ENCODE data around the gene AK5.
"Not testable (repeated sequence)": the region's sequence is repeated elsewhere in the genome, so short reads cannot be mapped to it uniquely, and the experiment has no call there.

Gene AK5

DNA sequence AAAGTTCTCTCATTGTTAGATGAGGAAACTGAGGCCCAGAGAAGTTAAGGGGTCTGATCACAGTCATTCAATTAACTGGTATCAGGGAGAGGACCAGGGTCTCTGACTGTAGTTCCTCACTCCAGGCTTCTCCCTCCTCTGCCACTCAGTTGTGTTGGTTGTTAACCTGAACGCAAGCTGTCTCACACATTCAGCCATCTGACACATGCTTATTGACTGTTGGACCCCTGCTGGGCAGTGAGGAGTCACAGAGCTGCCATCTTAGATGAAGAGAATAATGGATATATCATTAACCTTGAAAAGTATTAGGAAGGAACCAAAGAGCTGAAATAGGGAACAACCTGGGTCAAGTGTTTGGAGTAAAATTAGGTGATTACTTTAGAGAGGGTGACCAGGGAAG is 205.8 kb downstream of the AK5 start:
- DNase-seq (ENCODE audit: low read depth in 2 of 2, low spot score in 1 of 2), result no peak

DNA sequence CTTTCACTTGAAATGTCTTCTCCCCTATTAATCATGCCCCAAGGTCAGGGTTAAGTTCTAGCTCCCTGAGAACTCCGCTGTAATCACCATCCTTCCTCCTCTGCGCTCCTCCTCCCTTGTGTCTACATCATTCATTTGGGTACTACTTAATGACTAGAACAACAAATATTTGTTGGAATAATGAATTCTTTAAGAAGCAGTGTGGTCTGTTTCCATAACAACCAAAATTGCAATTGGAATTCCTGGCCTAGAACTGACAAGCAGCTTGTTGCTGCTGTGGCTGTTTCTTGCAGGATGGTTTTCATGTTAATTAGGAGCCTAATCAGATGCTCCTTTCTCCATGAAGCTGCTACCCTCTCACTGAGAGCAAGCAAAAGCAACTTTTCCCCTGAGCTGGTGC is 208.1 kb downstream of the AK5 start:
- DNase-seq (ENCODE audit: low read depth in 2 of 2, low spot score in 1 of 2), result no peak

DNA sequence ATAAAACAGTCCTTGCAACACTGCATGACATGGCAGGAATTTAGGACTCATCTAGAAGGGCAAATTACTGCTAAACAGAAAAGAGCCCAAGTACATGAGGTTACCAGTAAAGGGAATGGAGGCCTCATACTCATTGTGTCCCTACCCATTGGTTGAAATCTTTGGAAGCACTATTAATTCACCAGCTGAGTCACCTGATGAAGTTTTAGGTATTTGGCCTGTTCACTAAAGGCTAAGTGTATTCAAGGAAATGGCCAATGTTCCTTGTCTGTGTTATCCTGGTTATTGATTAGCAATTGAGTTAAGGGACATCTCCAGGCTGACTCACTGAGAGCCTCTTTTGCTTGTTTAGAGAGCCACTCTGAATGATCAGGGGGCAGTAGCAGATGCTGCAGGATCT is 212.2 kb downstream of the AK5 start:
- no peak for DNase-seq (ENCODE audit: low read depth in 2 of 2, low spot score in 1 of 2)

DNA sequence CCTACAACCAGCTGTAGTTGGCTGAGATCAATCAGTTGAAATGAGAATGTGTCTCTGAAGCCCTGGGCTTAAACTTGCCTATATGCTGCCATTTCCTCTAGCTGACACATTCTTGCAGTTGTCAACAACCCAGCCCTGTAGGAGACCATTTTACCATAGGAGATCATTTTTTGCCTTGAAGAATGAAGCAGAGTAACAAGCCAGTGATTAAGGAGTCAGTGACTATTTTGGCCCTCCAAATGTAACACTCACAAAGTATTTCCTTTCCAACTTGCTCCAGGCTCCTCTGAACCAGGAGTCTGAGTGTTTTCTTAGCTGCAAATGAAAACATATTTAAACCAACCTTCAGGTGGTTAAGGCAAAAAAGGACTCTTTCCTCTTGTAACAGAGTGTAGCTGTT is 217.1 kb downstream of the AK5 start:
- no peak for DNase-seq (ENCODE audit: low read depth in 2 of 2, low spot score in 1 of 2)

DNA sequence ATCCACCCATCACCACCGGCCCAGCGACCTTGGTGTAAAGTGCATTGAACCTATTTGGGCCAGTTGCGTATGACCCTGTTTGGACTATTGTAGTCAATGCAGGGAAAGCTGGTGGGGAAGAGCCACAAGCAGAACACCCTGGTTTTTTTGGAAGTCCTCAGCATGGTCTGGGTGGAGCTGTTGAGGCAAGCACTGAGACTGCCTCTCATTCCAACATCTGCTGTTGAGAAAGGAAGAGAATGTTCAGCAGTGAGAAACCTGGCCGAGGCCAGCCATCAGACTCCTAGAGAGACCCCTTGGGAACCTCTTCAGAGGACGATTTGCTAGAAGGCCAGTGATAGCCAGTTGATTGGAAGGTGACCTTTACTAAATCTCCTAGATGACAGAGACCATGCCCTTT is 217.6 kb downstream of the AK5 start:
- DNase-seq (ENCODE audit: low read depth in 2 of 2, low spot score in 1 of 2), result no peak

DNA sequence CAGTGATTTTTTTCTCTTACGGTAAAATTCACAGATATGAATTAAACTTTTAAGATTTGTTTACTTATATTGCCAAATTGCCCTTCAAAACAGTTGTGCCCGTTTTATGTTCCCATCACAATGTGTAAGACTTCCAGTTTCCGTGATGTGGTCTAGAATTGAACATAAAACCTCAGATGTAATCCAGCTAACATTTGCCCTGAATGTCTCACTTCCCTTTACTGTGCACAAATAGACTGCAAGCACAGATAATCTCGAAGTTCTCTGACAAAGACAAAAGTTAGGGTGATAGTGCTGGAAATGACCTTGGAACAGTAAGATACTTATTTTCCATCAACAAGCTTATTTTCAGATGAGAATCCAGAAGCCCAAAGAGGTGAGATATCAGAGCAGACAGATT is 223.2 kb downstream of the AK5 start:
- DNase-seq (ENCODE audit: low read depth in 2 of 2, low spot score in 1 of 2), result no peak

DNA sequence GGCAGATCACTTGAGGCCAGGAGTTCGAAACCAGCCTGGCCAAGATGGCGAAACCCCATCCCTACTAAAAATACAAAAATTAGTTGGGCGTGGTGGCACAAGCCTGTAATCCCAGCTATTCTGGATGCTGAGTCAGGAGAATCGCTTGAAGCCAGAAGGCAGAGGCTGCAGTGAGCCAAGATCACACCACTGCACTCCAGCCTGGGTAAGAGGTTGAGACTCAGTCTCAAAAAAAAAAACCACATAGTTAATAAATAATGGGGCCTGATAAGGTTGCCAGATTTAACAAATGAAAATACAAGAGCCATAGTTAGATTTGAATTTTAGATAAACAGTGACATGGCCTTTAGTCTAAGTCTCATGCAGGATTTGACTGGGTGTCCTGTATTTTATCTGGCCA is 225.0 kb downstream of the AK5 start:
- DNase-seq (ENCODE audit: low read depth in 2 of 2, low spot score in 1 of 2), result no peak

DNA sequence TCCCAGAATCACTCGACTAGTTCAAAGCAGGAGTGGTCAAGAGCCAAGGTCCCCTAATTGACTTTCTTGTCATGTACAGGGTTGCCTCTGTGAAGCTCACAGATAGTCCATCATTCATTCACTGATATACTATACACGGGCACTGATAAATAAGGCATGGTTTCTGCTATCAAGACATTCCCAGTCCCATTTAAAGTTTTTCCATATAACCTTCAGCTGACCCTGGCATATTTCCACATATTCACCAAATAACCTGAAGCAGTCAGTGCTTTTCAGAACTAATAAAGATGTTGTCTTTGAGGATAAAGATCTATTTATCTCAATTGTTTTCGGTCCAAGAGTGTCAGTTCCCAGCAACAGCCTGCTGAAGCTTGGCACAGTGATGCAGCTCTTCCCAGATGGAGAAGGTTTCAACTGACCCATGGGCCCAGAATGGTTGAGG is 227.3 kb downstream of the AK5 start:
- no peak for DNase-seq (ENCODE audit: low read depth in 2 of 2, low spot score in 1 of 2)

DNA sequence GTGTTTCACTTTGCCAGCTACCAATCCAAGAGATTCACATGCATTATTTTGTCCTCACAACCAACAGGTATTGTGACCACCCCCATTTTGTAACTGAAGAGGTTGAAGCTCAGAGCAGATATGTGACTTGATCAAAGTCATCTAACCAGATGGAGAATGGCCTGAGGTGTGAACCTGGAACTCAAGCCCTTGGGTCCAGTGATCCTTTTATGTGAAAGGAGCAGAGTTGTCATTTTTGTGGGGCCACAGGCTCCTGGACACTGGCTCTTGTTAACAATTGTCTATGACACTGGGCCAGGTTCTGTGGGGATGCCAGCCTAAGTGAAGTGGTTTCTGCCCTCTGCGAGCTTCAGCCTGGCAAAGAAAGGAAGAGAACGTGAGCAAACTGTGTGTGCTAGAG is 228.1 kb downstream of the AK5 start:
- no peak for DNase-seq (ENCODE audit: low read depth in 2 of 2, low spot score in 1 of 2)

DNA sequence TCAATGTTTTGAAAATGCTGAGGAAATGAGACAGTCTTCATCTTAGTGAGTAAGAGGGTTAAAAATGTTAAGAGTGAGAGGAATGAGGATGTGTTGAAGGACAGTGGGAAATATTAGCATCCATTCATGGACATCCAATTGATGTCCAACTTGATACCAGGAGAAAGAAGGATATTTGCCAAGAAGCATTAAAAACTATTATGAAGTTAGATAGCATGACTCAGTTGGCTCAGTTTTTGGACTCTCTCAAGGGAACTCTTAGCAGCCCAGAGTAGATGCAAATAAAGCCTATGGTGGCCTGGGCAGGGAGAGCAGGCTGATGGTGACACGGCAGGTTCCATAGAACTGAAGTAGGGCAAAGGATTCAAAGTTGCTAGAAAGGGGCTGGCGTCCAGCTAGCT is 229.6 kb downstream of the AK5 start:
- no peak for DNase-seq (ENCODE audit: low read depth in 2 of 2, low spot score in 1 of 2)

DNA sequence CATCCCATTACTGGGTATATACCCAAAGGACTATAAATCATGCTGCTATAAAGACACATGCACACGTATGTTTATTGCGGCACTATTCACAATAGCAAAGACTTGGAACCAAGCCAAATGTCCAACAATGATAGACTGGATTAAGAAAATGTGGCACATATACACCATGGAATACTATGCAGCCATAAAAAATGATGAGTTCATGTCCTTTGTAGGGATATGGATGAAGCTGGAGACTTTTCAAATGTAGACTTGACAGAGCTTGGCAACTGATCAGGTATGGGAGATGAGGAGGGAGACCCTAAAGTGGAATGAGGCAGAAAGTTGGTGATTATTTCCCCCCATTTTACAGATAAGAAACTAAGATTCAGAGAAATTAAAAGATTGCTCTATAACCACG is 230.8 kb downstream of the AK5 start:
- not testable (repeated sequence) for DNase-seq (ENCODE audit: low read depth in 2 of 2, low spot score in 1 of 2)

DNA sequence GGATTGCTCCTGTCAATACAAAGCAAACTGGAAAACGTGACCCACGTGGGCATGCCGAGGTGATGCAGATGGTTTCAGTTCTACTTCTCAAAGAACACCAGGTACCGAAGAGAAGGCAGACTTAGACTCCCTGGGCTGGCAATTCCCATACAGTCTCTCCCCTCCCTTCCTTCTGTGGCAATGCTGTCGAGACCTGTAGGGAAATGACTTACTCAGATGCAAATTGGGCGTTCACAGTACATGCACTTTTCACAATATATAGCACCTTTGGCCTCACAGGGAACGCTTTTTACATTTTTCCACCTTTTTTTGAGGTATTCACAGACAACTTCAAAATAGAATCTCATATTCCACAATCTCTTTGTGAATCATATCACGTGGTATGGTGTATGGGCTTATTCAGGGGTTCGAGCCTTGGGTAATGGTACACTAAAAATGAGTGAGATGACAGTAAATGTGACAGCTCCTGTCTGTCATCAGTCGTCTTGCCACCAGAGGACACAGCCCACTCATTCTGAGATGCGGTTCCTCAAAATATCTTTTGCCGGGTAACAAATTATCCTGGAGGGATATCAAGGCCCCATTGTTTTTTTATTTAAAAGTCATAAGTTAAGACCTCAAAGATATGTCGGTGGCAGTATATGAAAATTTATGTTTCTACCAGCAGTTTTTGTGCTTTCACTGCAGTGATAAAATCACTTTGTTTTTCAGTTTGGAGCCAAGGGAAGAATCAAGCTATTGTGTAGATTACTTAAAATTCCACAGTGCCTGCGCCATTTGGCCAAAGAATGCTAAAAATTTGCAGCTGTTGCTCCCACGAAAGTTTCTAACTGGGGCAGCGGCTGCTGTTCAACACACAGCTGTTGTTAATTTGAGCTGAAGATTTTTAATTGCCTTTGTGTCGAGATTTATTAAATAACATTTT is 232.3 kb downstream of the AK5 start:
- DNase-seq (ENCODE audit: low read depth in 2 of 2, low spot score in 1 of 2), result no peak

DNA sequence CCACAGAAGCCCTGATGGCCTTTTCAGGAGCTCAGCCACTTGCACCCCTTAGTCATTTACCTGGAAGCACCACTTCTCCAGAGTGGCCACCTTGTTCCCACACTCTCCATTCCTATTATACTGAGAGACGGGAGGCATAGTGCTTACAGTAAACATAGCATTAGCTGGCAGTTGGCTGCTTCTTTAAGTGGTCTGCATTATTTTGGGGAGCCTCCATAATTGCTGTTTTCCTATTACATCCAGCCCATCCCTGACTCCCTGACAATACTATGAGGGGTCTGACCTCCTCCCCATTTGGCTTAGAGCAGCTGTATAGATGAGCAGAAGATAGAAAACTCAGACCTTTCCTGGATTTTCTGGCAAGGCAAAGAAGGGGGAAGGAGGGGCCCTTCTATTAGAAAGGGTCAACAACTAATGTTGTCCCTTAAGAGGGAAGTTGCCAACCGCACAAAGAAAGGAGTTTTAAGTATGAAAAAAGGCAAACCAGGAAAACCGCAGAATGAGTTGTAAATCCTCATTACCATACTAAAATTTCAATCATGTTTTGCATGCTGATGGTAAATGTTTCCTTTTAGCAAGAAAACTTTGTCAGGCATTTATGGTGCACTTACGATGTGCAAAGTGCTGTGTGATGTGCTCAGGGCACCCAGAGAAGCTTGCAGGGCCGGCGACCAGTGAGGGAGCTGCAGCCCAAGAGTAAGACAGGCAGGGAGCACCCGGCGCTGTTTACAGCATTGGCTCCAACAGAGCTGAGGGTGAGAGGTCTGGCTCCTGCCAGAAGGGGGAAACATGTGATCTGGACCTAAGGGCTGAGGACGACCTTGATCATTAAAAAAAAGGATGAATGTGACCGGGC is 233.3 kb downstream of the AK5 start:
- DNase-seq (ENCODE audit: low read depth in 2 of 2, low spot score in 1 of 2), result no peak

DNA sequence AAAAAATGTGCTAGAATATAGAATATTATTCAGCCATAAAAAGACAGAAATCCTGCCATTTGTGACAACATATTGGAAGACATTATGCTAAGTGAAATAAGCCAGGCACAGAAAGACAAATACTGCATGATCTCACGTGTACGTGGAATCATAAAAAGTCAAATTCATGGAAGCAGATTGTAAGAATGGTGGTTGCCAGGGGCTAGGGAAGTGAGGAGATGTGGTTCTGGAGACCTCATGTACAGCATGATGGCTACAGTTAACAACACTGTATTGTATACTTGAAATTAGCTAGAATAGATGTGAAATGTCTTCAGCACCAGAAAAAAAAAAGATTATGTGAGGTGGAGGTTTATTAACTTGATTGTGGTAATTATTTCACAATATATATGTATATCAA is 234.3 kb downstream of the AK5 start:
- no peak for DNase-seq (ENCODE audit: low read depth in 2 of 2, low spot score in 1 of 2)

DNA sequence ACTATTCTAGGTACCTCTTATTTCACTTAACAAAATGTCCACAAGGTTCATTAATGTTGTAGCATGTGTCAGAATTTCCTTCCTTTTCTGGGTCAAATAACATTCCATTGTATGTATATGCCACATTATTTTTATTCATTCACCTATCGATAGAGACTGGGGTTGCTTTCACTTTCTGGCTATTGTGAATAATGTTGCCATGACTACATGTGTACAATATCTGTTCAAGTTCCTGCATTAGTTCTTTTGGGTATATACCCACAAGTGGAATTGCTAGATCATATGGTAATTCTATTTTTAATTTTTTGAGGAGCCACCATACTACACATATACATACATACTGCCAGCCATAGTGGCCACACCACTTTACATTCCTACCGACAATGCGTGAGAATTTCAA is 242.2 kb downstream of the AK5 start:
- DNase-seq (ENCODE audit: low read depth in 2 of 2, low spot score in 1 of 2), result no peak

DNA sequence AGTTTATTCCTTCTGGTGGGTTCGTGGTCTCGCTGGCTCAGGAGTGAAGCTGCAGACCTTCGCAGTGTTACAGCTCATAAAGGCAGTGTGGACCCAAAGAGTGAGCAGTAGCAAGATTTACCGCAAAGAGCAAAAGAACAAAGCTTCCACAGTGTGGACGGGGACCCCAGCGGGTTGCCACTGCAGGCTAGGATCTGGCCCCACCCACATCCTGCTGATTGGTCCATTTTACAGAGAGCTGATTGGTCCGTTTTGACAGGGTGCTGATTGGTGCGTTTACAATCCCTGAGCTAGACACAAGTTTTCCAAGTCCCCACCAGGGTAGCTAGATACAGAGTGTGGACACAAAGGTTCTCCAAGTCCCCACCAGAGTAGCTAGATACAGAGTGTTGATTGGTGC is 249.3 kb downstream of the AK5 start:
- DNase-seq (ENCODE audit: low read depth in 2 of 2, low spot score in 1 of 2), result not testable (repeated sequence)

DNA sequence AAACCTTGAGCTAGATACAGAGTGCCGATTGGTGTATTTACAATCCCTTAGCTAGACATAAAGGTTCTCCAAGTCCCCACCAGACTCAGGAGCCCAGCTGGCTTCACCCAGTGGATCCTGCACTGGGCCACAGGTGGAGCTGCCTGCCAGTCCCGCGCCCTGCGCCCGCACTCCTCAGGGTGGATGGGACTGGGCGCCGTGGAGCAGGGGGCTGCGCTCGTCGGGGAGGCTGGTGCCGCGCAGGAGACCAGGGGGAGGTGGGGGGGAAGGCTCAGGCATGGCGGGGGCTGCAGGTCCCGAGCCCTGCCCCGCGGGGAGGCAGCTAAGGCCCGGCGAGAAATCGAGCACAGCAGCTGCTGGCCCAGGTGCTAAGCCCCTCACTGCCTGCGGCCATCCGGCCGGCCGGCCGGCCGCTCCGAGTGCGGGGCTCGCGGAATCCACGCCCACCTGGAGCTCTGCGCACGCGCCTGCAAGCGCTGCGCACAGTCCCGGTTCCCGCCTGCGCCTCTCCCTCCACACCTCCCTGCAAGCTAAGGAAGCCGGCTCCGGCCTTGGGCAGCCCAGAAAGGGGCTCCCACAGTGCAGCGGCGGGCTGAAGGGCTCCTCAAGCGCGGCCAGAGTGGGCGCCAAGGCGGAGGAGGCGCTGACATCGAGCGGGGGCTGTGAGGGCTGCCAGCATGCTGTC is 249.9 kb downstream of the AK5 start:
- DNase-seq (ENCODE audit: low read depth in 2 of 2, low spot score in 1 of 2), result not testable (repeated sequence)

DNA sequence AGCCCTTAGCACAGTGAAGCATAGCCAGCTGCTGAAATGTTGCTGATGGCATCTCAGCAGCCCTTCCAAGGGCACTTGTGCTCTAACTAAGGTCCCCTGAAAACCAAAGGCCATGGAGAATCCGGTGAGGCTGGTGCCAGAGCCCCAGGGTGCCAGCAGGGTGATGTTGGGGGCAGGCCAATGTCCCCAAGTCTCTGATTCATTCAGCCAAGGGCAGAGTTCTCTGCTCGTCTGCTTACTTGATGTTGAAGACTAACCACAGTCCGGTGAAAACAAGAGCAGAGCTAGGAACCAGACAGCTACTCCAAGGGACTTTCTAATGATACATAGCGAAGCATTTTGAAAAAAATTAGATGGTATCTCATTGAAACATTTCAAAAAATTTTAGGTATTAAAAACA is 250.8 kb downstream of the AK5 start:
- DNase-seq (ENCODE audit: low read depth in 2 of 2, low spot score in 1 of 2), result no peak

DNA sequence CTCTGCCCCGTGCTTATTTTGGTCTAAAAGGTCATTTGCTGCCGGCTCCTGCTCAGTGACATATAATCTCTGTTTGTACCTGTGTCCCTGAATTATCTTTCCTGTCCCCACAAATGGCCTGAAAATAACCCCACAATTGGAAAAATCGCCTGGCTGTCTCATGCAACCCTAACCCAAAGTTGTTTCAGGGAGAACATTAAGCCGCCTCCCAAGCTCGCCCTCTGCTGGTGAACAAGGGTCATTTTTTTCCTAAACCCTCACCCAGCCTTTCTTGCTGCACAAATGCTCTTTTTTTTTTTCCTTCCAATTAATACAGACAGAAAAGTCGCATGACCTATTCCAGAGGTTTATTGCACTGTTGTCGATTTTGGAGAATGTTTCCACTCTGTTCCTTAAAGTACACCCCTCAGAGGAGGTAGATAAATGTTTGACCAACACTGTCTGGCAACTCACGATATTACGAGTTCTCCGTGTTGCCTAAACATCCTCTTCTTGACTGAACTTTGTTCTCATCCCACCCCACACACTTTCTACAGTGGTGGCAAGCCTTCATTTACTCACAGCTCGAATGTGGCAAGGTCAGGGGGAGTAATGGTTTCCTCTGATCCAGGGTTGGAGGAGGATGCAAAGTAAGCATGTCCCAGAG is 252.0 kb downstream of the AK5 start:
- DNase-seq (ENCODE audit: low read depth in 2 of 2, low spot score in 1 of 2), result peak; percentile 13 to 20

DNA sequence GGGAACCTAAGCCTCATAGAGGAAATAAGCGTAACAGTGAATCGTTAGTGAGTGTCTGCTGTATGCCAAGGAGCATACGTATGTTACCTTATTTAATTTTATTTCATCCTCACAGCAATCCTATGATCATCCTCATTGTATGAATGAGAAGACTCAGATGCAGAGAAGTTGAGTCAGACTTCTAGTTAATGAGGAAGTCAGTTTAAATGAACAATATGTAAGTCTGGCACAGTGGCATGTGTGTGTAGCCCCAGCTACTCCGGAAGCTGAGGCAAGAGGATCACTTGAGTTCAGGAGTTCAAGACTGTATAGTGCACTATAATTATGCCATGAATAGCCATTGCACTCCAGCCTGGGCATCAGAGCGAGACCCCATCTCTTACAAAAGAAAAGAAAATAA is 252.6 kb downstream of the AK5 start:
- no peak for DNase-seq (ENCODE audit: low read depth in 2 of 2, low spot score in 1 of 2)

DNA sequence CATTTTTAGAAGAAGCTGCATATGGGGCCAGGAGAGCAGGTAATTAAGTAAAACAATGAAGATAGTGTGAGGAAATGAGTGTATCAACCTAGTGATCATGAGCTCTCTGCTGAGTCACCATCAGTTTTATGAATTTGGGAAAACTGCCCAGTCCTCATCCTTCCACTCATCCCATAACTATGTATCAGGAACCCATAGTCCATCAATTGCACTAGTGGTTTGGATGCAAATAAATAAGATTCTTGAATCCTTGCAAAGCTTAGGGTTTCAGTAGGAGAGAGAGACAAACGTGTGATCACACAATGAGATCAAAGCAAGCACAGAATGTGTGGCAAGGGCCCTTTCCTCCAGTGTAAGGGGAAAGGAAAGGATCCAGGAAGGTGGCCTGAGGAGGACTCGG is 255.0 kb downstream of the AK5 start:
- no peak for DNase-seq (ENCODE audit: low read depth in 2 of 2, low spot score in 1 of 2)
